Ovary (tissue), 3 donors: ENCODE measurements around the gene C10orf105.

Experiments used
- CTCF ChIP-seq, 3 donors: fragments of 450-650 bp in 2 of 3; fragments of 200-600 bp in 1 of 3; IDR thresholded peaks; one replicate each; pipeline versions ENCODE4 v1.5.1 to v1.8.0; 2016 to 2022; ENCODE audit warnings: antibody characterized with exemption in 3 of 3, mild to moderate bottlenecking in 1 of 3
- EP300 ChIP-seq: sonication (generic); formaldehyde crosslinking; IDR thresholded peaks from one replicate; pipeline ENCODE4 v1.6.1; 2017; ENCODE audit warnings: antibody characterized with exemption
- POLR2A ChIP-seq: fragments of 450-650 bp; IDR thresholded peaks from one replicate; pipeline ENCODE4 v1.6.1; 2017; ENCODE audit warnings: antibody characterized with exemption, mild to moderate bottlenecking, moderate library complexity
- donor health status: DM: no; HTN: no; CAD: no.

- TF ChIP-seq CTCF (IDR thresholded peaks at IDR 0.05): no peak
- no peak for TF ChIP-seq POLR2A
- no peak for TF ChIP-seq EP300
Observed at GRCh38 chr10:71685554-71686232, 33.9 kb downstream of the C10orf105 start.
